Common myeloid progenitor, CD34-positive (primary cell): ENCODE results near the gene DCAF5.
"Not testable (repeated sequence)": the region's sequence is repeated elsewhere in the genome, so short reads cannot be mapped to it uniquely, and the experiment has no call there.

Experiments
- CTCF ChIA-PET: fragments of 350-600 bp; sonication (Branson Sonifier 250); formaldehyde crosslinking; loops from one replicate; lab custom pipeline; 2021; ENCODE audit warnings: antibody characterized with exemption; lab: Charles Lee
- POLR2A ChIA-PET: fragments of 350-600 bp; sonication (Branson Sonifier 250); formaldehyde crosslinking; loops from one replicate; lab custom pipeline; 2021; ENCODE audit warnings: antibody characterized with exemption; lab: Charles Lee
- DNase-seq, 3 donors: peaks; one replicate each; pipeline versions ENCODE4 v3.0.0 to v3.0.0-alpha.2; 2013
- H3K27ac ChIP-seq, 2 experiments: 1 replicate in 1 of 2; 2 replicates in 1 of 2; pipeline ENCODE4 v1.7.0; 2013; ENCODE audit warnings: inconsistent platforms in 2 of 2, low read length in 2 of 2, mild to moderate bottlenecking in 2 of 2, low read depth in 1 of 2, moderate library complexity in 1 of 2; ENCODE audit not compliant: severe bottlenecking in 2 of 2, insufficient read depth in 1 of 2, poor library complexity in 1 of 2
- H3K27me3 ChIP-seq, 5 experiments: replicated peaks in 2 of 5; 1 replicate in 3 of 5; 2 replicates in 2 of 5; pipeline versions ENCODE4 v1.6.1 to v1.7.0; 2013; ENCODE audit warnings: low read length in 4 of 5, mild to moderate bottlenecking in 2 of 5, moderate library complexity in 2 of 5, inconsistent platforms in 1 of 5; ENCODE audit not compliant: insufficient read depth in 5 of 5, control insufficient read depth in 4 of 5
- H3K36me3 ChIP-seq, 4 experiments: 1 replicate in 2 of 4; 2 replicates in 2 of 4; pipeline versions ENCODE4 v1.6.1 to v1.7.0; 2013; ENCODE audit warnings: low read length in 3 of 4, control low read depth in 1 of 4, mild to moderate bottlenecking in 1 of 4; ENCODE audit not compliant: control insufficient read depth in 4 of 4, insufficient read depth in 4 of 4
- H3K4me1 ChIP-seq, 4 experiments: 1 replicate in 3 of 4; 2 replicates in 1 of 4; pipeline versions ENCODE4 v1.6.1 to v1.7.1; 2013; ENCODE audit warnings: low read length in 3 of 4, mild to moderate bottlenecking in 3 of 4, control low read depth in 1 of 4, inconsistent platforms in 1 of 4, moderate library complexity in 1 of 4; ENCODE audit not compliant: control insufficient read depth in 4 of 4, insufficient read depth in 4 of 4; ENCODE audit errors: control extremely low read depth in 1 of 4
- H3K4me3 ChIP-seq, 7 experiments: 1 replicate in 4 of 7; 2 replicates in 3 of 7; pipeline versions ENCODE4 v1.5.1 to v1.7.0; 2013; ENCODE audit warnings: mild to moderate bottlenecking in 7 of 7, low read length in 6 of 7, moderate library complexity in 6 of 7, inconsistent platforms in 2 of 7, low read depth in 2 of 7, control low read depth in 1 of 7; ENCODE audit not compliant: insufficient read depth in 4 of 7, control insufficient read depth in 1 of 7; ENCODE audit errors: extremely low read depth in 1 of 7
- H3K9me3 ChIP-seq, 5 experiments: 1 replicate in 4 of 5; 2 replicates in 1 of 5; pipeline versions ENCODE4 v1.6.1 to v1.7.1; 2013; ENCODE audit warnings: low read length in 4 of 5, mild to moderate bottlenecking in 2 of 5, inconsistent platforms in 1 of 5, low read depth in 1 of 5, moderate library complexity in 1 of 5; ENCODE audit not compliant: control insufficient read depth in 4 of 5, insufficient read depth in 2 of 5; ENCODE audit errors: control extremely low read depth in 1 of 5
- WGBS: methylation state at CpG from one replicate; pipeline ENCODE4 v1.1.5; 2013; ENCODE audit not compliant: insufficient coverage; 5-methylcytosine and 5-hydroxymethylcytosine counted together

The DCAF5 gene

DNA sequence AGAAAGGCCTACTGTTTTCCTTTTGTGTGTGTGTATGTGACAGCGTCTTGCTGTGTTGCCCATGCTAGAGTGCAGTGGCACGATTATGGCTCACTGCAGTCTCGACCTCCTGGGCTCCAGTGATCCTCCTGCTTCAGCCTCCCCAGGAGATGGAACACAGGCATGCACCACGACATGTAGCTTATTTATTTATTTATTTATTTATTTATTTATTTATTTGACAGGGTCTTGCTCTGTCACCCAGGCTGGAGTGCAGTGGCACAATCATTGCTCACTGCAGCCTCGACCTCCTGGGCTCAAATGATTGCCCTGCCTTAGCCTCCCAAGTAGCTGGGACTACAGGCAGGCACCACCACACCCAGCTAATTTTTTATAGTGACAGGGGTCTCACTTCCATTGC lies 75.7 kb downstream of the DCAF5 start:
- DNase-seq, POLR2A ChIA-PET, H3K27me3 ChIP-seq, H3K4me1 ChIP-seq, H3K27ac ChIP-seq, H3K4me3 ChIP-seq, H3K9me3 ChIP-seq: not testable (repeated sequence)
- 100% methylated on average over 1 of the region's 5 CpGs for WGBS
- CTCF ChIA-PET: interaction anchor here (1.2 kb wide), 1 partner anchor 25 kb away, joined by 3 read pairs; no protein-coding TSS in a partner anchor
- peaks cover 12 to 43% (median 17%) of the 10 kb centered on the region in 4 experiments for H3K36me3 ChIP-seq

DNA sequence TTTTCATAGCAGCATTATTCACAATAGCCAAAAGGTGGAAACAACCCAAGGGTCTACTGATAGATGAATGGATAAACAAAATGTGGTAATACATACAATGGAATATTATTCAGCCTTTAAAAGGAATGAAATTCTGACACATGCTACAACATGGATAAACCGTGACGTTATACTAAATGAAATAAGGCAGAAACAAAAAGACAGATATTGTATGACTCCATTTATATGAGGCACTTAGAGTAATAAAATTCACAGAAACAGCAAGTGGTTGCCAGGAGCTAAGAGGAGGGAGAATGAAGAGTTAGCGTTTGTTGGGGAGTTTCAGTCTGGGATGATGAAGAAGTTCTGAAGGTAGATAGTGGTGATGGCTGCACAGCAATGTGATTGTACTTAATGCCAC lies 76.6 kb downstream of the DCAF5 start:
- Histone ChIP-seq H3K27ac (no peak overlapping the region), H3K4me1 (peaks cover 0 to 9% (median 2%) of the 10 kb centered on the region in 4 experiments), H3K27me3 (no peaks in the 10 kb centered on the region), H3K9me3 (no peaks in the 10 kb centered on the region), H3K36me3 (peaks cover 12 to 40% (median 19%) of the 10 kb centered on the region in 4 experiments), H3K4me3 (no peak overlapping the region)
- 100% methylated on average over 1 of the region's 3 CpGs for WGBS
- no peak for DNase-seq
- CTCF ChIA-PET: interaction anchor here (1.2 kb wide), 1 partner anchor 26 kb away, joined by 3 read pairs; no protein-coding TSS in a partner anchor
- POLR2A ChIA-PET: no interaction called here

DNA sequence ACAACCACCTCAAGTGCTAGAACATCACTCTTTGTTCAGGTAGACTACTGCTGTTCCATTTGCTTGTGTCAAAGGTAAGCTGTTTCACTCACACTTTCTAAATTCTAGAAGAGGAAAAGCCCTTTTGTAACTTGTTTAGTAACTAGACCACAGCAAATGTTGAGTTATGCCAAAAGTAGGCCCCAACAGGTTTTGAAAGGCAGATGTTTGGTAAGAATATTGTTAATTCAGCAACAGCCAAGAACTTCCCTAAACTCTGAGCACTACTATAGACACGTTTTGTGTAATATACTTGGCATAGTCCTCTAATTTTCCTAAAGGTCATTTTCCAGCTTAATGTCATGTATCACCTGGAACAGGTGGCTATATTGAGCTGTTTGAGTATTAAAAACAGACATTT lies 79.0 kb downstream of the DCAF5 start:
- 60% methylated on average over 1 of the region's 1 CpG for WGBS
- POLR2A ChIA-PET: interaction anchor here (0.7 kb wide), 1 partner anchor 19 kb away, joined by 3 read pairs; no protein-coding TSS in a partner anchor
- H3K36me3 ChIP-seq: peaks cover 9 to 40% (median 17%) of the 10 kb centered on the region in 4 experiments
- no peak overlapping the region for H3K4me3 ChIP-seq
- no peak overlapping the region for H3K27ac ChIP-seq
- H3K9me3 ChIP-seq: no peaks in the 10 kb centered on the region
- peaks cover 0 to 7% (median 5%) of the 10 kb centered on the region in 4 experiments for H3K4me1 ChIP-seq
- DNase-seq: no peak
- CTCF ChIA-PET: interaction anchor here (0.6 to 1.6 kb wide), 6 partner anchors 9 to 1014 kb away, joined by 3 to 4 read pairs (median 4); no protein-coding TSS in a partner anchor
- no peaks in the 10 kb centered on the region for H3K27me3 ChIP-seq

DNA sequence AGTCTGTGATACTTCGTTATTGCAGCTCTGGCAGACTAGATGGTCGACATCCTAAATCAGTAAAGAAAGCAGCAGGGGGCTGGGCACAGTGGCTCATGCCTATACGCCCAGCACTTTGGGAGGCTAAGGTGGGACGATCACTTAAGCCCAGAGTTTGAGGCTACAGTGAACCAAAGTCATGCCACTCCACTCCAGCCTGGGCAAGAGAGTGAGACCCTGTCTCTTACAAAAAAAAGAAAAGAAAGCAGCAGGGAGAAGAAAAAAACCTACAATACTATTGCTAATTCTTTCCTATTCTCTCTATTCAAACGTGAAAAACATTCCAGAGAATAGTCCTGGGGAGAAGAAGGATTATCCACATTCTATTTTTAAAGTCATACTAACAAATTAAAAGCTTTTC lies 79.5 kb downstream of the DCAF5 start:
- H3K4me1 ChIP-seq: peaks cover 0 to 10% (median 8%) of the 10 kb centered on the region in 4 experiments
- DNase-seq: no peak
- no peak overlapping the region for H3K27ac ChIP-seq
- H3K4me3 ChIP-seq: no peak overlapping the region
- peaks cover 5 to 39% (median 16%) of the 10 kb centered on the region in 4 experiments for H3K36me3 ChIP-seq
- 100% methylated on average over 4 of the region's 5 CpGs for WGBS
- H3K9me3 ChIP-seq: no peaks in the 10 kb centered on the region
- CTCF ChIA-PET: interaction anchor here (0.6 to 1.6 kb wide), 6 partner anchors 9 to 1014 kb away, joined by 3 to 4 read pairs (median 4); no protein-coding TSS in a partner anchor
- H3K27me3 ChIP-seq: no peaks in the 10 kb centered on the region
- POLR2A ChIA-PET: interaction anchor here (0.7 kb wide), 1 partner anchor 19 kb away, joined by 3 read pairs; no protein-coding TSS in a partner anchor

DNA sequence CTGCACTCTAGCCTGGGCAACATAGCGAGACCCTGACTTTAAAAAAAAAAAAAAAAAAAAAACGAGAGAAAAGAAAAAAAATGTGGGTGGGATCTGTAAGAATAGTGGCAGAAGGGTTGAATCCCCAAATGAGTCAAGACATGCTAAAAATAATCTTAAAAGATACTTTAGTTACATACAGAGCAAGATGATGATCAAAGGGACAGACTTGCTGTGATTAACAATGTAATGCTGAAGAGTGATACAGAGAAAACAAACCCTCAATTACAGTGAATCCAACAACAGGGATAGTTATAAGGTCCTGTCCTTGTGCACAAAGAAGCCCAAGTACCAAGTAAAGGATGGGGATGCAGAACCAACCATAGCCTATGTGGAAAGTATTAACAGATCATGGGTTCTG lies 80.3 kb downstream of the DCAF5 start:
- 100% methylated on average over 1 of the region's 2 CpGs for WGBS
- no peak overlapping the region for H3K27ac ChIP-seq
- no peaks in the 10 kb centered on the region for H3K27me3 ChIP-seq
- no peaks in the 10 kb centered on the region for H3K9me3 ChIP-seq
- CTCF ChIA-PET: interaction anchor here (1.3 to 1.6 kb wide), 2 partner anchors 35 to 162 kb away, joined by 3 read pairs; no protein-coding TSS in a partner anchor
- POLR2A ChIA-PET: no interaction called here
- H3K36me3 ChIP-seq: peaks cover 5 to 39% (median 17%) of the 10 kb centered on the region in 4 experiments
- no peak overlapping the region for H3K4me3 ChIP-seq
- H3K4me1 ChIP-seq: peaks cover 0 to 10% (median 8%) of the 10 kb centered on the region in 4 experiments
- no peak for DNase-seq

DNA sequence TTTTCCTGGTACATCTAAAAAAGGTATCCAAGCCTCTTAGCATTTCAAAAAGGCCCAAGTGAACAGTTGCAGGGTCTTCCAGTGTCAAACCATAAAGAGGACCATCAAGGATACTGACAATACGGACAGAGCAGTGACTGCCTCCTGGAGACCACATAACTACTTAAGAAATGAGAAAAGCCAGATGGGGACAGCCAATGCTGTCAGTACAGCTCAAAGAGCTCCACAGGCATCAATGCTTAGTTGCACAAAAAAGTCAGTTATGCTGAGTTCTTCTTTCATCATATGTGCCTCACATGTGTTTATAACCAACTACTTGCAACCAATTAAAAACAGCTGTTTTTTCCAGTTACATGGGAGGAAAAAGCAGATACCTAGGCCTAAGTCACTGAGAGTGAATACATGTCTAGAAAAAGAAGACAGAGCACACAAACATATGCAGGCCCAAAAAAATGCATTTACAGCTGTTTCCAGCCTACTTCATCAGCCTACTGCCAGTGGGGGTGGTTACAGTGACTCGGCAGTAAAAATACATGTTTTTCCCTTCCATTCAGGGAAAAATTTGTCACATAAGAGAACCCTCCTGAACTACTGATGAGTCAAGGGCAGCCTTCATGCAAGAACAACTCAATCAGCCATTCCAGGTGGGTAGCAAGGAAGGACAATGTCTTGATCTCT lies 84.0 kb downstream of the DCAF5 start:
- POLR2A ChIA-PET: no interaction called here
- peaks cover 4 to 26% (median 17%) of the 10 kb centered on the region in 4 experiments for H3K36me3 ChIP-seq
- WGBS: 57% methylated on average over 2 of the region's 2 CpGs

More for the DNA sequence above, 84.0 kb downstream of the DCAF5 start:
- H3K27me3 ChIP-seq: no peaks in the 10 kb centered on the region
- CTCF ChIA-PET: interaction anchor here (1.2 kb wide), 1 partner anchor 32 kb away, joined by 3 read pairs; no protein-coding TSS in a partner anchor
- no peaks in the 10 kb centered on the region for H3K9me3 ChIP-seq
- H3K4me3 ChIP-seq: no peak overlapping the region
- peak in 2 of 3 donors; percentile 43 to 63 for DNase-seq
- H3K27ac ChIP-seq: no peak overlapping the region
- peaks cover 0 to 10% (median 8%) of the 10 kb centered on the region in 4 experiments for H3K4me1 ChIP-seq
